Lower leg skin (tissue), 3 donors: ENCODE data around the gene SP4.

ENCODE experiments used
- POLR2A ChIP-seq, 2 donors: fragments of 450-650 bp; IDR thresholded peaks; one replicate each; pipeline ENCODE4 v1.6.1; 2016 to 2017; ENCODE audit warnings: antibody characterized with exemption in 2 of 2, mild to moderate bottlenecking in 1 of 2, moderate library complexity in 1 of 2
- TF ChIP-seq, protein P1 (sequence below), 3 donors: fragments of 450-650 bp; IDR thresholded peaks; one replicate each; pipeline ENCODE4 v1.5.1; 2016; ENCODE audit warnings: antibody characterized with exemption in 3 of 3, mild to moderate bottlenecking in 3 of 3, moderate library complexity in 2 of 3

GRCh38 chr7:21393937-21394336 is 33.9 kb upstream of the SP4 start:
- TF ChIP-seq, protein P1, sequence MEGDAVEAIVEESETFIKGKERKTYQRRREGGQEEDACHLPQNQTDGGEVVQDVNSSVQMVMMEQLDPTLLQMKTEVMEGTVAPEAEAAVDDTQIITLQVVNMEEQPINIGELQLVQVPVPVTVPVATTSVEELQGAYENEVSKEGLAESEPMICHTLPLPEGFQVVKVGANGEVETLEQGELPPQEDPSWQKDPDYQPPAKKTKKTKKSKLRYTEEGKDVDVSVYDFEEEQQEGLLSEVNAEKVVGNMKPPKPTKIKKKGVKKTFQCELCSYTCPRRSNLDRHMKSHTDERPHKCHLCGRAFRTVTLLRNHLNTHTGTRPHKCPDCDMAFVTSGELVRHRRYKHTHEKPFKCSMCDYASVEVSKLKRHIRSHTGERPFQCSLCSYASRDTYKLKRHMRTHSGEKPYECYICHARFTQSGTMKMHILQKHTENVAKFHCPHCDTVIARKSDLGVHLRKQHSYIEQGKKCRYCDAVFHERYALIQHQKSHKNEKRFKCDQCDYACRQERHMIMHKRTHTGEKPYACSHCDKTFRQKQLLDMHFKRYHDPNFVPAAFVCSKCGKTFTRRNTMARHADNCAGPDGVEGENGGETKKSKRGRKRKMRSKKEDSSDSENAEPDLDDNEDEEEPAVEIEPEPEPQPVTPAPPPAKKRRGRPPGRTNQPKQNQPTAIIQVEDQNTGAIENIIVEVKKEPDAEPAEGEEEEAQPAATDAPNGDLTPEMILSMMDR (IDR thresholded peaks at IDR 0.05) = no peak
- TF ChIP-seq POLR2A (IDR thresholded peaks at IDR 0.05) = no peak
